ENCODE data around the gene RNF133.

RNF133 gene

DNA sequence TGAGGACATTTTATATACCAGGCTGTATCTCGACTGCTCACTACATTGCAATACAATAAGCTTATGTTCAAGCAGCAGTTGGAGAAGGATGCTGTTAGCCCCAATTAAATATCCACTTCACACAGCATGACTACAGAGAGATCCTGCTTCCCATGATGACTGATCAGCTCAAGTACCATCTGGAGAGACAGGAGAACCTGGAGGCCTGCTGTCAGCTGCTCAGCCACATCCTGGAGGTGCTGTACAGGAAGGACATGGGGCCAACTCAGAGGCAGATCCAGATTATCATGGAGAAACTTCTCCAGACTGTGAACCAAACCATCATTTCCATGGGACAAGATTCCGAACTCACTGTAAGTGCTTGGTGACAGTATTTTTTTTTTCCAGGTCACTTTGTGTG is 22.5 kb downstream of the RNF133 start:
- no peak for TF ChIP-seq EZH2phosphoT487 (IDR thresholded peaks at IDR 0.05; ENCODE audit: low read depth)
- TF ChIP-seq, protein P1, sequence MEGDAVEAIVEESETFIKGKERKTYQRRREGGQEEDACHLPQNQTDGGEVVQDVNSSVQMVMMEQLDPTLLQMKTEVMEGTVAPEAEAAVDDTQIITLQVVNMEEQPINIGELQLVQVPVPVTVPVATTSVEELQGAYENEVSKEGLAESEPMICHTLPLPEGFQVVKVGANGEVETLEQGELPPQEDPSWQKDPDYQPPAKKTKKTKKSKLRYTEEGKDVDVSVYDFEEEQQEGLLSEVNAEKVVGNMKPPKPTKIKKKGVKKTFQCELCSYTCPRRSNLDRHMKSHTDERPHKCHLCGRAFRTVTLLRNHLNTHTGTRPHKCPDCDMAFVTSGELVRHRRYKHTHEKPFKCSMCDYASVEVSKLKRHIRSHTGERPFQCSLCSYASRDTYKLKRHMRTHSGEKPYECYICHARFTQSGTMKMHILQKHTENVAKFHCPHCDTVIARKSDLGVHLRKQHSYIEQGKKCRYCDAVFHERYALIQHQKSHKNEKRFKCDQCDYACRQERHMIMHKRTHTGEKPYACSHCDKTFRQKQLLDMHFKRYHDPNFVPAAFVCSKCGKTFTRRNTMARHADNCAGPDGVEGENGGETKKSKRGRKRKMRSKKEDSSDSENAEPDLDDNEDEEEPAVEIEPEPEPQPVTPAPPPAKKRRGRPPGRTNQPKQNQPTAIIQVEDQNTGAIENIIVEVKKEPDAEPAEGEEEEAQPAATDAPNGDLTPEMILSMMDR (IDR thresholded peaks at IDR 0.05; ENCODE audit: low read depth, low read length) = no peak
- Histone ChIP-seq H3K27me3 (ENCODE audit: low read depth, low read length) (no peaks in the 10 kb centered on the region), H4K20me1 (ENCODE audit: insufficient read depth, low read length) (no peaks in the 10 kb centered on the region), H3K4me3 (ENCODE audit: low read length) (no peak overlapping the region), H3K27ac (ENCODE audit: low read length) (no peak overlapping the region), H3K4me1 (ENCODE audit: low read length) (peaks cover 8% of the 10 kb centered on the region; the same call in 1 of the 2 replicates), H3K9ac (ENCODE audit: low read length) (no peak overlapping the region), H3K4me2 (ENCODE audit: low read length) (no peak overlapping the region), H3K9me3 (ENCODE audit: insufficient read depth, low read length) (no peaks in the 10 kb centered on the region), H2AFZ (ENCODE audit: low read depth, low read length) (no peak overlapping the region), H3K36me3 (replicated peaks; ENCODE audit: low read depth, low read length) (no peaks in the 10 kb centered on the region), H3K79me2 (ENCODE audit: low read length) (no peaks in the 10 kb centered on the region)

DNA sequence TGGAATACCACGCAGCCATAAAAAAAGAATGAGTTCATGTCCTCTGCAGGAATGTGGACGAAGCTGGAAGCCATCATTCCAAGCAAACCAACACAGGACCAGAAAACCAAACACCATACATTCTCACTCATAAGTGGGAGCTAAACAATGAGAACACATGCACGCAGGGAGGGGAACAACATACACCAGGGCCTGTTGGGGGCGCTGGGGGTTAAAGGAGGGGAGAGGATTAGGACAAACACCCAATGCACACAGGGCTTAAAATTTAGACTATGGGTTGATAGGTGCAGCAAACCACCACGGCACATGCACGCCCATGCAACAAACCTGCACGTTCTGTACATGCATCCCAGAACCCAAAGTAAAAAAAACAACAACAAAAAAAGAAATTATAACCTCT is 23.3 kb downstream of the RNF133 start:
- Histone ChIP-seq H3K4me2 (ENCODE audit: low read length) (no peak overlapping the region), H3K36me3 (replicated peaks; ENCODE audit: low read depth, low read length) (no peaks in the 10 kb centered on the region), H3K9me3 (ENCODE audit: insufficient read depth, low read length) (no peaks in the 10 kb centered on the region), H3K27ac (ENCODE audit: low read length) (no peak overlapping the region), H3K79me2 (ENCODE audit: low read length) (no peaks in the 10 kb centered on the region), H2AFZ (ENCODE audit: low read depth, low read length) (no peak overlapping the region), H3K4me3 (ENCODE audit: low read length) (no peak overlapping the region), H3K27me3 (ENCODE audit: low read depth, low read length) (no peaks in the 10 kb centered on the region), H3K9ac (ENCODE audit: low read length) (no peak overlapping the region), H3K4me1 (ENCODE audit: low read length) (peaks cover 8% of the 10 kb centered on the region; the same call in 1 of the 2 replicates), H4K20me1 (ENCODE audit: insufficient read depth, low read length) (no peaks in the 10 kb centered on the region)
- TF ChIP-seq EZH2phosphoT487 (IDR thresholded peaks at IDR 0.05; ENCODE audit: low read depth) = no peak
- TF ChIP-seq, protein P1 (IDR thresholded peaks at IDR 0.05; ENCODE audit: low read depth, low read length) = no peak

- peak overlapping the region; percentile 21; the same call in 1 of the 2 replicates for H3K4me2 ChIP-seq (ENCODE audit: low read length)
- no peak overlapping the region for H3K9ac ChIP-seq (ENCODE audit: low read length)
- peaks cover 8% of the 10 kb centered on the region; the same call in 1 of the 2 replicates for H3K4me1 ChIP-seq (ENCODE audit: low read length)
- no peaks in the 10 kb centered on the region for H3K9me3 ChIP-seq (ENCODE audit: insufficient read depth, low read length)
- no peaks in the 10 kb centered on the region for H3K36me3 ChIP-seq (replicated peaks; ENCODE audit: low read depth, low read length)
- H4K20me1 ChIP-seq (ENCODE audit: insufficient read depth, low read length) = no peaks in the 10 kb centered on the region
- no peak overlapping the region for H3K4me3 ChIP-seq (ENCODE audit: low read length)
- no peak overlapping the region for H2AFZ ChIP-seq (ENCODE audit: low read depth, low read length)
- H3K27me3 ChIP-seq (ENCODE audit: low read depth, low read length) = no peaks in the 10 kb centered on the region
- no peak for TF ChIP-seq EZH2phosphoT487 (IDR thresholded peaks at IDR 0.05; ENCODE audit: low read depth)
- TF ChIP-seq, protein P1 (IDR thresholded peaks at IDR 0.05; ENCODE audit: low read depth, low read length) = no peak
- no peak overlapping the region for H3K27ac ChIP-seq (ENCODE audit: low read length)
- no peaks in the 10 kb centered on the region for H3K79me2 ChIP-seq (ENCODE audit: low read length)
Measured at GRCh38 chr7:122675011-122675410, 23.9 kb downstream of the RNF133 start.

DNA sequence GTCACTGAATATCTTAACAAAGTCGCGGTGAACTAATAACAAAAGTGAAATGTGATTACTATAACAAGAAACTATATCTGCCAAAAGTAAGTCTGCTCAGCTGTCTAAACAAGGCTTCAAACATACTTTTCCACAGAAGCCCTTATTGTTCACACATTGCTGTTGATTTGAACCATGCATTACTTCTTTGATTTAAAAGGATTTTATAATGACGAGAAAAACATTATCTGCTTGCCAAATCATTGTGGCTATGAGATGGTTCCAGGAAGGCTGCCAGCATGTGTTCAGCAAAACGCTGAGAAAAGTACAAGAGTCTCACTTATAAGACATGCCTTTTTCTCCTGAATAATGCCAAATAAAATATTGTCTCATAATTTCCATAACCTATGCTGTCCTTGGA is 24.4 kb downstream of the RNF133 start:
- H3K27me3 ChIP-seq (ENCODE audit: low read depth, low read length) = no peaks in the 10 kb centered on the region
- peak overlapping the region; percentile 21; the same call in 1 of the 2 replicates for H3K4me2 ChIP-seq (ENCODE audit: low read length)
- no peak overlapping the region for H3K27ac ChIP-seq (ENCODE audit: low read length)
- TF ChIP-seq EZH2phosphoT487 (IDR thresholded peaks at IDR 0.05; ENCODE audit: low read depth) = no peak
- TF ChIP-seq, protein P1 (IDR thresholded peaks at IDR 0.05; ENCODE audit: low read depth, low read length) = no peak
- no peaks in the 10 kb centered on the region for H3K36me3 ChIP-seq (replicated peaks; ENCODE audit: low read depth, low read length)
- H3K79me2 ChIP-seq (ENCODE audit: low read length) = no peaks in the 10 kb centered on the region
- peaks cover 8% of the 10 kb centered on the region; the same call in 1 of the 2 replicates for H3K4me1 ChIP-seq (ENCODE audit: low read length)
- no peaks in the 10 kb centered on the region for H3K9me3 ChIP-seq (ENCODE audit: insufficient read depth, low read length)
- no peak overlapping the region for H2AFZ ChIP-seq (ENCODE audit: low read depth, low read length)
- H3K9ac ChIP-seq (ENCODE audit: low read length) = no peak overlapping the region
- no peak overlapping the region for H3K4me3 ChIP-seq (ENCODE audit: low read length)
- H4K20me1 ChIP-seq (ENCODE audit: insufficient read depth, low read length) = no peaks in the 10 kb centered on the region
